Astrocyte (in vitro differentiated cells and primary cell): ENCODE measurements around the gene DCST1. TPM values are rescaled to one million over a fixed set of nuclear protein-coding genes. Genes with fewer than 3 reads are reported as not detected.

ENCODE experiments used
- DNase-seq: peaks from one replicate; pipeline ENCODE4 v3.0.0-alpha.2; 2010; ENCODE audit warnings: low read depth
- FAIRE-seq: peaks from 2 replicates; lab custom pipeline; 2011; peaks lifted over from hg19 to GRCh38; lab: Jason Lieb, UNC
- H2AFZ ChIP-seq: 2 replicates; pipeline ENCODE4 v1.6.0; 2012; ENCODE audit warnings: low read depth, low read length, inconsistent platforms
- H3K27ac ChIP-seq: 2 replicates; pipeline ENCODE4 v1.5.1; 2011; ENCODE audit warnings: low read depth, low read length, inconsistent platforms
- H3K27me3 ChIP-seq: 2 replicates; pipeline ENCODE4 v1.6.0; 2011; ENCODE audit warnings: low read length, inconsistent platforms; ENCODE audit not compliant: insufficient read depth
- H3K36me3 ChIP-seq: 2 replicates; pipeline ENCODE4 v1.5.1; 2011; ENCODE audit warnings: low read length, inconsistent platforms; ENCODE audit not compliant: insufficient read depth
- H3K4me1 ChIP-seq: 2 replicates; pipeline ENCODE4 v1.5.1; 2011; ENCODE audit warnings: low read length, inconsistent platforms; ENCODE audit not compliant: insufficient read depth
- H3K4me2 ChIP-seq: 2 replicates; pipeline ENCODE4 v1.6.0; 2012; ENCODE audit warnings: low read length, inconsistent platforms
- H3K4me3 ChIP-seq: 2 replicates; pipeline ENCODE4 v1.5.1; 2011; ENCODE audit warnings: low read depth, mild to moderate bottlenecking, low read length, inconsistent platforms; ENCODE audit not compliant: insufficient read depth
- H3K79me2 ChIP-seq: 2 replicates; pipeline ENCODE4 v1.6.0; 2012; ENCODE audit warnings: mild to moderate bottlenecking, low read length, inconsistent platforms; ENCODE audit not compliant: insufficient read depth
- H3K9ac ChIP-seq: 2 replicates; pipeline ENCODE4 v1.6.0; 2012; ENCODE audit warnings: mild to moderate bottlenecking, low read length, inconsistent platforms
- H3K9me3 ChIP-seq: 2 replicates; pipeline ENCODE4 v1.5.1; 2012; ENCODE audit warnings: low read depth, mild to moderate bottlenecking, low read length, inconsistent platforms; ENCODE audit not compliant: insufficient read depth
- H4K20me1 ChIP-seq: 2 replicates; pipeline ENCODE4 v1.6.0; 2012; ENCODE audit warnings: low read length, inconsistent platforms; ENCODE audit not compliant: insufficient read depth
- H3K27ac Mint-ChIP-seq: one replicate; pipeline ENCODE4 v1.8.0; 2021; ENCODE audit warnings: mild to moderate bottlenecking, mixed read lengths; ENCODE audit not compliant: unreplicated experiment
- H3K27me3 Mint-ChIP-seq: one replicate; pipeline ENCODE4 v1.8.0; 2021; ENCODE audit warnings: low read depth, mixed read lengths; ENCODE audit not compliant: unreplicated experiment
- H3K36me3 Mint-ChIP-seq: one replicate; pipeline ENCODE4 v1.8.0; 2021; ENCODE audit warnings: low read depth, mixed read lengths; ENCODE audit not compliant: unreplicated experiment
- H3K4me1 Mint-ChIP-seq: one replicate; pipeline ENCODE4 v1.8.0; 2021; ENCODE audit warnings: low read depth, mixed read lengths; ENCODE audit not compliant: unreplicated experiment
- H3K4me3 Mint-ChIP-seq: one replicate; pipeline ENCODE4 v1.8.0; 2021; ENCODE audit warnings: mild to moderate bottlenecking, moderate library complexity, mixed read lengths; ENCODE audit not compliant: unreplicated experiment
- H3K9me3 Mint-ChIP-seq: one replicate; pipeline ENCODE4 v1.8.0; 2021; ENCODE audit warnings: mild to moderate bottlenecking, mixed read lengths; ENCODE audit not compliant: unreplicated experiment
- EZH2 ChIP-seq: IDR thresholded peaks from 2 replicates; pipeline ENCODE4 v1.6.1; 2012; ENCODE audit warnings: mild to moderate bottlenecking, low read length, inconsistent platforms; ENCODE audit not compliant: insufficient read depth
- total RNA-seq: library from RNA; stranded (reverse); gene quantifications from 2 replicates; pipeline ENCODE4 v1.2.1, GENCODE V29; 2021
- TF ChIP-seq, protein P1 (sequence below): IDR thresholded peaks from 2 replicates; pipeline ENCODE4 v1.5.1; 2011; ENCODE audit warnings: low read depth, mild to moderate bottlenecking, inconsistent platforms, low read length, moderate library complexity; ENCODE audit not compliant: insufficient read depth

DCST1 gene
- total RNA-seq, 1 donor from 2014 or later: not detected

DNA sequence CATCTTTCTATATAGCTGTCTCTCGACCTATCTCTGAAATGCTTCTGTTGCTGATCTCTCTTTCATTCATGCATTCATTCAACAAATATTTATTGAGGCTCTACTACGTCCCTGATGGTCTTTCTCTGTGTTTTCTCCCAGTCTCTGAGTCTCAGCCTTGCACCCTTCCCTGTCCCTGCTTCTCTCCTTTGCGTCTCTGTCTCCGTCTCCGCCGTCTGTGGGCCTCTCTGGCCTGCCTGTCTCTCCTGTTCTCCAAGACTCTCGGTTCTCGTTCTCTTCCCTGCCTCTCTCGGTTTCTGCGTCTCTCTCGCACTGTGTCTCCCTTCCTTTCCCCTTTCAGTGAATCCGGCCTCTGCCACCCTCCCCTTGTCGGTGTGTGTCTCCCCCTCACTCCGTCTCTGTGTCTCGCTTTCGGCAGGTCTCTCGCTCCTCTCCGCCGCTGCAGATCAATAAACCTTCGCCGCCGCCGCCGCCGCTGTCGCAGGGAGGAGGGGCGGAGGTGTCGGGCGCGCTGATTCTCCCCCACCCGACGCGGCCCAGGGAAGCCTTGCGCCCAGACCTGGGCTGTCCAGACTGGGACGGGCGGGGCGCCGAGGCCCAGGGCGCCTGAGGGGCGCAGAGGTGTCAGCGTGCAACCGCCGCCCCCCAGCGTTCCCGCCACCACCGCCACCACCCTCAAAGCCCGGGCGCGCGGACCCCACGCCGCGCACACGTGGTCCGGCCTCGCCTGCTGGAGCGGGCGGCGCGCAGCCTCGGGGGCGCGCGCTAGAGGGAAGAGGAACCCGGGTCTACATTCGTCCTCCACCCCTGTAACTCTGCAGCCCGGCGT lies 48.1 kb downstream of the DCST1 start:
- H3K4me1 ChIP-seq: peaks cover 31% of the 10 kb centered on the region
- H3K36me3 ChIP-seq: no peaks in the 10 kb centered on the region
- peaks cover 38% of the 10 kb centered on the region for H3K27me3 Mint-ChIP-seq
- peaks cover 13% of the 10 kb centered on the region for H4K20me1 ChIP-seq
- H3K27ac ChIP-seq: no peak overlapping the region
- H3K36me3 Mint-ChIP-seq: peaks cover 4% of the 10 kb centered on the region
- no peak overlapping the region for H3K27ac Mint-ChIP-seq
- H3K79me2 ChIP-seq: no peaks in the 10 kb centered on the region
- H3K9me3 Mint-ChIP-seq: no peaks in the 10 kb centered on the region
- FAIRE-seq (no peak), DNase-seq (no peak)
- no peaks in the 10 kb centered on the region for H3K9me3 ChIP-seq
- TF ChIP-seq EZH2: peak; percentile 99
- TF ChIP-seq, protein P1, sequence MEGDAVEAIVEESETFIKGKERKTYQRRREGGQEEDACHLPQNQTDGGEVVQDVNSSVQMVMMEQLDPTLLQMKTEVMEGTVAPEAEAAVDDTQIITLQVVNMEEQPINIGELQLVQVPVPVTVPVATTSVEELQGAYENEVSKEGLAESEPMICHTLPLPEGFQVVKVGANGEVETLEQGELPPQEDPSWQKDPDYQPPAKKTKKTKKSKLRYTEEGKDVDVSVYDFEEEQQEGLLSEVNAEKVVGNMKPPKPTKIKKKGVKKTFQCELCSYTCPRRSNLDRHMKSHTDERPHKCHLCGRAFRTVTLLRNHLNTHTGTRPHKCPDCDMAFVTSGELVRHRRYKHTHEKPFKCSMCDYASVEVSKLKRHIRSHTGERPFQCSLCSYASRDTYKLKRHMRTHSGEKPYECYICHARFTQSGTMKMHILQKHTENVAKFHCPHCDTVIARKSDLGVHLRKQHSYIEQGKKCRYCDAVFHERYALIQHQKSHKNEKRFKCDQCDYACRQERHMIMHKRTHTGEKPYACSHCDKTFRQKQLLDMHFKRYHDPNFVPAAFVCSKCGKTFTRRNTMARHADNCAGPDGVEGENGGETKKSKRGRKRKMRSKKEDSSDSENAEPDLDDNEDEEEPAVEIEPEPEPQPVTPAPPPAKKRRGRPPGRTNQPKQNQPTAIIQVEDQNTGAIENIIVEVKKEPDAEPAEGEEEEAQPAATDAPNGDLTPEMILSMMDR: no peak
- peaks cover 43% of the 10 kb centered on the region for H3K27me3 ChIP-seq
- H3K4me3 ChIP-seq: no peak overlapping the region
- no peak overlapping the region for H3K4me2 ChIP-seq
- peaks cover 13% of the 10 kb centered on the region for H3K4me1 Mint-ChIP-seq
- H2AFZ ChIP-seq: no peak overlapping the region
- H3K4me3 Mint-ChIP-seq: peak overlapping the region; percentile 66
- no peak overlapping the region for H3K9ac ChIP-seq

DNA sequence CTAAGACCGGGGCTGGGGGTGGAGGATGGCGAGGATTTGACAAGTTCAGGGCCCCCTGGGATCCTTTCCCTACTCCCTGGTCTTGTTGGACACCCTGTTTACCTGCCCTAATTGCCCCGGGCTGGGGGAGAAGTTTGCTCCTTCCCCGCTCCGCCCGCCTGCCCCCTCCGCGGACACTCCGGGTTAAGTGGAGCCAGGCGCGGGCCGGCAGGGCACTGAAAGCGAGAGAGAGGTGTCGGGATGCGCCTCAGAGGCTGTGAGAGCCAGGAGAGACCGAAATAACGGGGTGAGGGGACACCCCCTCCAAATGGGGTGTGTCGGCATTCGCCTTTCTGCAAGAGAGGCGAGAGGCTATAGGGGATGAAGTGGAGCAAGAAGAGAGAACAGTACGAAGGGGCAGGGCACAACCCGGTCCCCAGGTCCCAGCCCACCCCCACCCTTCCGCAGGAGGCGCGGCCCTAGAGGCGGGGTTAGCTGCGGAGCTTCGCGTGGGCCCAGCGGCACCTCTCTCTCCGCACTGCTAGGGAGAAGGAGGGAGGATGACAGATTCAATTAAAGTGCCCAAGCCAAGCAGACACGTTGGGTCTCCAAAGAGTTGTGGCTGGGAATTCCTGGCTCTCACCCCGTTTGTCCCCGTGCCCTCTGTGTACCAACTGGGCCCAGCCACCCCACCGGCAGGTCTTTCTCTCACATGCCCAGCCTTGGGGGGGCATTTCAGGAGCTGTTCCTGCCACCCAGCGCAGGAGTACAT lies 48.9 kb downstream of the DCST1 start:
- H3K79me2 ChIP-seq: no peaks in the 10 kb centered on the region
- H3K27ac ChIP-seq: no peak overlapping the region
- DNase-seq: no peak
- H3K4me1 ChIP-seq: peaks cover 31% of the 10 kb centered on the region
- H2AFZ ChIP-seq: no peak overlapping the region
- FAIRE-seq: no peak
- peaks cover 43% of the 10 kb centered on the region for H3K27me3 ChIP-seq
- H3K4me3 ChIP-seq: no peak overlapping the region
- no peaks in the 10 kb centered on the region for H3K9me3 Mint-ChIP-seq
- TF ChIP-seq, protein P1: no peak
- peak; percentile 100 for TF ChIP-seq EZH2
- peaks cover 13% of the 10 kb centered on the region for H3K4me1 Mint-ChIP-seq
- peaks cover 38% of the 10 kb centered on the region for H3K27me3 Mint-ChIP-seq
- H3K4me3 Mint-ChIP-seq: peak overlapping the region; percentile 60
- H3K27ac Mint-ChIP-seq: no peak overlapping the region
- H3K9me3 ChIP-seq: no peaks in the 10 kb centered on the region
- H3K9ac ChIP-seq: no peak overlapping the region
- H3K36me3 ChIP-seq: no peaks in the 10 kb centered on the region
- H3K36me3 Mint-ChIP-seq: peaks cover 4% of the 10 kb centered on the region
- peaks cover 13% of the 10 kb centered on the region for H4K20me1 ChIP-seq
- no peak overlapping the region for H3K4me2 ChIP-seq
